MCF 10A (cell line): ENCODE data around the gene PLAC8L1. TPM values are rescaled to one million over a fixed set of nuclear protein-coding genes. Genes with fewer than 3 reads are reported as not detected.
A peak's percentile ranks its signal among the peaks of the same experiment; 100 is the strongest.
"Not testable (repeated sequence)": the region's sequence is repeated elsewhere in the genome, so short reads cannot be mapped to it uniquely, and the experiment has no call there.

Experiments used
- BruUV-seq: library from RNA; stranded (reverse); fragments of 400-500 nt; replicated peaks from 2 replicates; lab custom pipeline; 2021; lab: Mats Ljungman, UMichigan
- CTCF ChIA-PET: fragments of 300-600 bp; sonication (Branson Sonifier 250); formaldehyde crosslinking; extraction: SDS; loops from one replicate; lab custom pipeline; 2021; ENCODE audit warnings: antibody characterized with exemption, inconsistent platforms; lab: Yijun Ruan, JAX
- POLR2A ChIA-PET: fragments of 300-600, 350-650 bp; sonication (Branson Sonifier 250); formaldehyde crosslinking; extraction: SDS; loops from one replicate; lab custom pipeline; 2020; ENCODE audit warnings: antibody characterized with exemption, inconsistent platforms; lab: Yijun Ruan, JAX
- DNase-seq: peaks from one replicate; pipeline ENCODE4 v3.0.0-alpha.2; 2018; ENCODE audit not compliant: unreplicated experiment
- H3K27ac Mint-ChIP-seq: one replicate; pipeline ENCODE4 v1.8.0; 2022; ENCODE audit warnings: mild to moderate bottlenecking, low read depth, mixed read lengths; ENCODE audit not compliant: unreplicated experiment
- H3K27me3 Mint-ChIP-seq: one replicate; pipeline ENCODE4 v1.8.0; 2022; ENCODE audit warnings: mixed read lengths; ENCODE audit not compliant: insufficient read depth, unreplicated experiment
- H3K36me3 Mint-ChIP-seq: one replicate; pipeline ENCODE4 v1.8.0; 2022; ENCODE audit warnings: mild to moderate bottlenecking, moderate library complexity, mixed read lengths; ENCODE audit not compliant: insufficient read depth, unreplicated experiment
- H3K4me1 Mint-ChIP-seq: one replicate; pipeline ENCODE4 v1.8.0; 2022; ENCODE audit warnings: mixed read lengths; ENCODE audit not compliant: insufficient read depth, unreplicated experiment
- H3K4me3 Mint-ChIP-seq: one replicate; pipeline ENCODE4 v1.8.0; 2022; ENCODE audit warnings: mild to moderate bottlenecking, moderate library complexity, mixed read lengths; ENCODE audit not compliant: unreplicated experiment
- H3K9me3 Mint-ChIP-seq: one replicate; pipeline ENCODE4 v1.8.0; 2022; ENCODE audit warnings: mixed read lengths; ENCODE audit not compliant: unreplicated experiment
- CTCF ChIP-seq: fragments of 200-600 bp; IDR thresholded peaks from one replicate; pipeline ENCODE4 v1.8.0; 2022; ENCODE audit warnings: antibody characterized with exemption, mild to moderate bottlenecking; ENCODE audit not compliant: unreplicated experiment
- intact Hi-C: fragments of 100-400 bp; cut with micrococcal nuclease; formaldehyde crosslinking; loops from 2 replicates; pipeline ENCODE4 v1.14.1; 2022
- total RNA-seq: library from RNA; stranded (reverse); gene quantifications from 2 replicates; pipeline ENCODE4 v1.2.3, GENCODE V29; 2022

Gene PLAC8L1
- total RNA-seq, 1 experiment from 2014 or later: 2.5 TPM

- no TSS peak for BruUV-seq
- H3K27ac Mint-ChIP-seq: no peak overlapping the region
- no peaks in the 10 kb centered on the region for H3K4me1 Mint-ChIP-seq
- CTCF ChIA-PET: interaction anchor here (0.6 to 2.3 kb wide), 6 partner anchors 10 to 313 kb away, joined by 3 to 10 read pairs (median 4); no protein-coding TSS in a partner anchor
- intact Hi-C loops: no loop called here
- no peaks in the 10 kb centered on the region for H3K9me3 Mint-ChIP-seq
- no peak overlapping the region for H3K4me3 Mint-ChIP-seq
- TF ChIP-seq CTCF: no peak
- no peak for DNase-seq
- no peaks in the 10 kb centered on the region for H3K27me3 Mint-ChIP-seq
- peaks cover 85% of the 10 kb centered on the region for H3K36me3 Mint-ChIP-seq
- POLR2A ChIA-PET: interaction anchor here (0.5 to 1.0 kb wide), 2 partner anchors 19 to 338 kb away, joined by 3 read pairs; no protein-coding TSS in a partner anchor
Measured at GRCh38 chr5:146116361-146116760, 11.0 kb upstream of the PLAC8L1 start.

DNA sequence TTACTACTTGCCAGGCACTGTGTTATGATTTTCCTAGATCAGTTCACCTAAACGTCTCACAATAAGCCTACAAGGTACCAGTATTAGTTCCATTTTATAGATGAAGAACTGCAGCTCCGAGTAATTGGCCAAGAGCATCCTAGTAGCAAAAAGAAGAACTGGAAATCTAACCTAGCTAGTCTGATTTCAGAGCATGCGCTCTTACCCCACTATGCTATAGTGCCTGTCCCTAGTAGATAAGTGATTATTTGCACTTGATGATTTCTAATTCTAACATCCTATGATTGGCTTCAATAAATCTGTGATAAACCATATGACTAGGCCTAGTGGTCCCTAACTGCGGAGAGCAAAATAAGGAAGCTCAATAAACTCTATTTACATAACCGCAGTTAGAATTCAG is 7.1 kb upstream of the PLAC8L1 start:
- BruUV-seq: no TSS peak
- no peak for TF ChIP-seq CTCF
- Mint-ChIP-seq H3K27ac (peak overlapping the region; percentile 31), H3K4me3 (no peak overlapping the region), H3K4me1 (no peaks in the 10 kb centered on the region), H3K27me3 (no peaks in the 10 kb centered on the region), H3K36me3 (peaks cover 62% of the 10 kb centered on the region), H3K9me3 (no peaks in the 10 kb centered on the region)
- intact Hi-C loops: no loop called here
- POLR2A ChIA-PET: interaction anchor here (0.6 kb wide), 1 partner anchor 126 kb away, joined by 3 read pairs; no protein-coding TSS in a partner anchor
- DNase-seq: no peak
- CTCF ChIA-PET: interaction anchor here (1.3 kb wide), 1 partner anchor 17 kb away, joined by 6 read pairs; no protein-coding TSS in a partner anchor

DNA sequence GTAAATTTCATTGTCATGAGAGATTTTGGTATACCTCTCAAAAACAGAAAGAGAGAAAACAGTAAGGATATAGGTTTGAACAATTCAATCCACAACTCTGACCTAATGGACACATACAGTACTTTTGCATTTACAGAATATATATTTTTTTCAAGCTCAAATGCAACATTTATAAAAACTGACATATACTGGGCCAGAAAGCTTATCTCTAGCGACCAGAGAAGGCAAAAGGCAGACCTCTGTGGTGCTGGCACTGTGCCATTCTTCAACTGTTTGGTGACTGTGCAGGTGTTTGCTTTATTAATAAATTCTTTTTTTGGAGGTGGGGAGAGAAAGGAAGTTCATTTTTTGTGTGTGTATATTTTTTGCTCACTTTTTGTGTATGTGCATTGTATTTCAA is 6.0 kb upstream of the PLAC8L1 start:
- CTCF ChIA-PET: interaction anchor here (0.6 kb wide), 1 partner anchor 328 kb away, joined by 6 read pairs; no protein-coding TSS in a partner anchor
- Mint-ChIP-seq H3K4me1 (no peaks in the 10 kb centered on the region), H3K27ac (no peak overlapping the region), H3K27me3 (no peaks in the 10 kb centered on the region), H3K36me3 (peaks cover 54% of the 10 kb centered on the region), H3K4me3 (no peak overlapping the region), H3K9me3 (no peaks in the 10 kb centered on the region)
- no peak for DNase-seq
- TF ChIP-seq CTCF: no peak
- POLR2A ChIA-PET: no interaction called here
- BruUV-seq: no TSS peak
- intact Hi-C loops: no loop called here

- Mint-ChIP-seq H3K27me3 (no peaks in the 10 kb centered on the region), H3K9me3 (no peaks in the 10 kb centered on the region), H3K4me1 (no peaks in the 10 kb centered on the region), H3K36me3 (peaks cover 43% of the 10 kb centered on the region), H3K27ac (no peak overlapping the region), H3K4me3 (no peak overlapping the region)
- no peak for DNase-seq
- TF ChIP-seq CTCF: no peak
- intact Hi-C loops: no loop called here
- ChIA-PET CTCF (interaction anchor here (0.6 to 1.9 kb wide), 2 partner anchors 21 to 24 kb away, joined by 3 to 6 read pairs; no protein-coding TSS in a partner anchor), POLR2A (interaction anchor here (1.3 kb wide), 1 partner anchor 10 kb away, joined by 4 read pairs; no protein-coding TSS in a partner anchor)
- BruUV-seq: no TSS peak
Measured at GRCh38 chr5:146109379-146109778, 4.0 kb upstream of the PLAC8L1 start.

- DNase-seq, intact Hi-C loops, BruUV-seq, H3K27me3 Mint-ChIP-seq, H3K4me1 Mint-ChIP-seq, H3K4me3 Mint-ChIP-seq, H3K27ac Mint-ChIP-seq, H3K9me3 Mint-ChIP-seq: not testable (repeated sequence)
- H3K36me3 Mint-ChIP-seq: peaks cover 42% of the 10 kb centered on the region
- CTCF ChIA-PET: interaction anchor here (0.7 to 1.9 kb wide), 2 partner anchors 22 to 176 kb away, joined by 3 to 6 read pairs; no protein-coding TSS in a partner anchor
- POLR2A ChIA-PET: interaction anchor here (0.8 to 1.1 kb wide), 2 partner anchors 10 to 15 kb away, joined by 3 read pairs; no protein-coding TSS in a partner anchor
Measured at GRCh38 chr5:146108870-146109269, 3.5 kb upstream of the PLAC8L1 start.
